Neural crest cell (in vitro differentiated cells): ENCODE measurements around the gene RPF1. TPM values are rescaled to one million over a fixed set of nuclear protein-coding genes. Genes with fewer than 3 reads are reported as not detected.
A peak's percentile ranks its signal among the peaks of the same experiment; 100 is the strongest.

Experiments used
- DNase-seq: peaks from one replicate; pipeline ENCODE4 v3.0.0; 2021; ENCODE audit warnings: low read depth, mixed read lengths, low spot score
- H3K27ac Mint-ChIP-seq: one replicate; pipeline ENCODE4 v1.8.0; 2021; ENCODE audit warnings: mild to moderate bottlenecking, mixed read lengths; ENCODE audit not compliant: unreplicated experiment
- H3K27me3 Mint-ChIP-seq: 2 replicates; pipeline ENCODE4 v1.8.0; 2021; ENCODE audit warnings: low read depth, mild to moderate bottlenecking, mixed read lengths
- H3K36me3 Mint-ChIP-seq: 2 replicates; pipeline ENCODE4 v1.8.0; 2021; ENCODE audit warnings: low read depth, mild to moderate bottlenecking, mixed read lengths
- H3K4me1 Mint-ChIP-seq: 2 replicates; pipeline ENCODE4 v1.8.0; 2021; ENCODE audit warnings: mixed read lengths
- H3K4me3 Mint-ChIP-seq: one replicate; pipeline ENCODE4 v1.8.0; 2021; ENCODE audit warnings: mild to moderate bottlenecking, mixed read lengths
- H3K9me3 Mint-ChIP-seq: 2 replicates; pipeline ENCODE4 v1.8.0; 2021; ENCODE audit warnings: mixed read lengths
- CTCF ChIP-seq: fragments of 200-600 bp; sonication (generic); conservative IDR thresholded peaks from 2 replicates; pipeline ENCODE4 v1.5.0; 2021; ENCODE audit warnings: antibody characterized with exemption, mild to moderate bottlenecking
- total RNA-seq: library from RNA; stranded (reverse); gene quantifications from 2 replicates; pipeline ENCODE4 v1.2.1, GENCODE V29; 2021

The RPF1 gene
- total RNA-seq, 1 donor from 2014 or later, result 35.4 TPM

GRCh38 chr1:84452436-84452835, 26.6 kb upstream of the RPF1 start:
- Mint-ChIP-seq H3K36me3 (no peaks in the 10 kb centered on the region), H3K9me3 (peaks cover 3% of the 10 kb centered on the region), H3K4me1 (no peaks in the 10 kb centered on the region), H3K27ac (no peak overlapping the region), H3K4me3 (no peak overlapping the region), H3K27me3 (peaks cover 19% of the 10 kb centered on the region)
- no peak for DNase-seq
- no peak for TF ChIP-seq CTCF

GRCh38 chr1:84462118-84462517, 16.9 kb upstream of the RPF1 start:
- Mint-ChIP-seq H3K36me3 (no peaks in the 10 kb centered on the region), H3K27ac (no peak overlapping the region)

GRCh38 chr1:84467298-84467697, 11.8 kb upstream of the RPF1 start:
- no peaks in the 10 kb centered on the region for H3K36me3 Mint-ChIP-seq
- H3K27me3 Mint-ChIP-seq, result peaks cover 83% of the 10 kb centered on the region
- H3K27ac Mint-ChIP-seq, result no peak overlapping the region
- H3K4me1 Mint-ChIP-seq, result no peaks in the 10 kb centered on the region
- no peak for DNase-seq
- no peak for TF ChIP-seq CTCF
- H3K9me3 Mint-ChIP-seq, result no peaks in the 10 kb centered on the region
- no peak overlapping the region for H3K4me3 Mint-ChIP-seq

More at GRCh38 chr1:84462118-84462517, 16.9 kb upstream of the RPF1 start:
- DNase-seq, result no peak
- TF ChIP-seq CTCF, result no peak
- Mint-ChIP-seq H3K4me3 (no peak overlapping the region), H3K9me3 (no peaks in the 10 kb centered on the region), H3K4me1 (no peaks in the 10 kb centered on the region), H3K27me3 (peaks cover 63% of the 10 kb centered on the region)

GRCh38 chr1:84476225-84476624, 2.8 kb upstream of the RPF1 start:
- Mint-ChIP-seq H3K27ac (no peak overlapping the region), H3K4me1 (peaks cover 18% of the 10 kb centered on the region), H3K27me3 (peaks cover 67% of the 10 kb centered on the region), H3K36me3 (peaks cover 12% of the 10 kb centered on the region), H3K4me3 (peak overlapping the region; percentile 43), H3K9me3 (peaks cover 14% of the 10 kb centered on the region)
- no peak for DNase-seq
- no peak for TF ChIP-seq CTCF

- H3K4me3 Mint-ChIP-seq, result peak overlapping the region; percentile 99
- H3K27me3 Mint-ChIP-seq, result peaks cover 37% of the 10 kb centered on the region
- peaks cover 23% of the 10 kb centered on the region for H3K36me3 Mint-ChIP-seq
- no peak for DNase-seq
- H3K4me1 Mint-ChIP-seq, result peaks cover 24% of the 10 kb centered on the region
- no peak overlapping the region for H3K27ac Mint-ChIP-seq
- H3K9me3 Mint-ChIP-seq, result peaks cover 14% of the 10 kb centered on the region
- no peak for TF ChIP-seq CTCF
These were observed 932 bp downstream of the RPF1 start for GRCh38 chr1:84479998-84480397.

- peaks cover 24% of the 10 kb centered on the region for H3K4me1 Mint-ChIP-seq
- H3K36me3 Mint-ChIP-seq, result peaks cover 23% of the 10 kb centered on the region
- H3K9me3 Mint-ChIP-seq, result peaks cover 13% of the 10 kb centered on the region
- peaks cover 31% of the 10 kb centered on the region for H3K27me3 Mint-ChIP-seq
- TF ChIP-seq CTCF, result no peak
- peak overlapping the region; percentile 60 for H3K4me3 Mint-ChIP-seq
- no peak for DNase-seq
- no peak overlapping the region for H3K27ac Mint-ChIP-seq
These were observed 1.6 kb downstream of the RPF1 start for GRCh38 chr1:84480650-84481049.
